ENCODE data around the gene DUSP16.
"Not testable (repeated sequence)": the region's sequence is repeated elsewhere in the genome, so short reads cannot be mapped to it uniquely, and the experiment has no call there.

DUSP16 gene

GRCh38 chr12:12474931-12475795, 87.5 kb downstream of the DUSP16 start:
- no peak for DNase-seq (ENCODE audit: low read depth)
- H3K4me3 ChIP-seq (ENCODE audit: low read depth, low read length), result no peak overlapping the region
- in situ Hi-C loops (cut with HindIII; ENCODE audit: low sequenced_read_pairs), result no loop called here
- TF ChIP-seq, protein P1, sequence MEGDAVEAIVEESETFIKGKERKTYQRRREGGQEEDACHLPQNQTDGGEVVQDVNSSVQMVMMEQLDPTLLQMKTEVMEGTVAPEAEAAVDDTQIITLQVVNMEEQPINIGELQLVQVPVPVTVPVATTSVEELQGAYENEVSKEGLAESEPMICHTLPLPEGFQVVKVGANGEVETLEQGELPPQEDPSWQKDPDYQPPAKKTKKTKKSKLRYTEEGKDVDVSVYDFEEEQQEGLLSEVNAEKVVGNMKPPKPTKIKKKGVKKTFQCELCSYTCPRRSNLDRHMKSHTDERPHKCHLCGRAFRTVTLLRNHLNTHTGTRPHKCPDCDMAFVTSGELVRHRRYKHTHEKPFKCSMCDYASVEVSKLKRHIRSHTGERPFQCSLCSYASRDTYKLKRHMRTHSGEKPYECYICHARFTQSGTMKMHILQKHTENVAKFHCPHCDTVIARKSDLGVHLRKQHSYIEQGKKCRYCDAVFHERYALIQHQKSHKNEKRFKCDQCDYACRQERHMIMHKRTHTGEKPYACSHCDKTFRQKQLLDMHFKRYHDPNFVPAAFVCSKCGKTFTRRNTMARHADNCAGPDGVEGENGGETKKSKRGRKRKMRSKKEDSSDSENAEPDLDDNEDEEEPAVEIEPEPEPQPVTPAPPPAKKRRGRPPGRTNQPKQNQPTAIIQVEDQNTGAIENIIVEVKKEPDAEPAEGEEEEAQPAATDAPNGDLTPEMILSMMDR (IDR thresholded peaks at IDR 0.05; ENCODE audit: low read depth, low read length, missing control alignments), result no peak

GRCh38 chr12:12474471-12474928, 88.2 kb downstream of the DUSP16 start:
- DNase-seq (ENCODE audit: low read depth), result no peak
- TF ChIP-seq, protein P1 (IDR thresholded peaks at IDR 0.05; ENCODE audit: low read depth, low read length, missing control alignments), result no peak
- in situ Hi-C loops (cut with HindIII; ENCODE audit: low sequenced_read_pairs), result no loop called here
- H3K4me3 ChIP-seq (ENCODE audit: low read depth, low read length), result no peak overlapping the region

DNA sequence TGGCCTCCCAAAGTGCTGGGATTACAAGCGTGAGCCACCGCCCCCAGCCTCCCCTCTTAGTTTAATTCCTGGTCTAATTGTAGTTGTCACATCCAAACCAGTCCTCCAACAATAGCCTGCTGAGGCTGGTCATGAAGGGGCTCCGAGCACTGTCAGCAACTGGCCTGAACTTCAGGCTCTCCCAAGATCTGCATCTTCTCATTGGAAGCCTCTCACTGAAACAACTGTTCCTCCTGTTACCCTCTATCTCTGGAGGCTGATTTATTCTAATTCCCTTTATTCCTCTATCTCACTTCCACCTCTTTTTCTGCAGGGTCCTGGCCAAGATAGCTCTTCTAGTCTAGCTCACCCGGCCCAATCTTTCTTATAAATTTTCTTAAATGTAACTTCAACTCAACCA, 89.4 kb downstream of the DUSP16 start:
- no peak for DNase-seq (ENCODE audit: low read depth)
- in situ Hi-C loops (cut with HindIII; ENCODE audit: low sequenced_read_pairs), result no loop called here
- no peak overlapping the region for H3K4me3 ChIP-seq (ENCODE audit: low read depth, low read length)
- TF ChIP-seq, protein P1 (IDR thresholded peaks at IDR 0.05; ENCODE audit: low read depth, low read length, missing control alignments), result no peak

GRCh38 chr12:12471982-12472961, 90.4 kb downstream of the DUSP16 start:
- H3K4me3 ChIP-seq (ENCODE audit: low read depth, low read length); in situ Hi-C loops (cut with HindIII; ENCODE audit: low sequenced_read_pairs); DNase-seq (ENCODE audit: low read depth): not testable (repeated sequence)

- no peak overlapping the region for H3K4me3 ChIP-seq (ENCODE audit: low read depth, low read length)
- TF ChIP-seq, protein P1 (IDR thresholded peaks at IDR 0.05; ENCODE audit: low read depth, low read length, missing control alignments), result no peak
- DNase-seq (ENCODE audit: low read depth), result no peak
- in situ Hi-C loops (cut with HindIII; ENCODE audit: low sequenced_read_pairs), result no loop called here
Measured at GRCh38 chr12:12470751-12471306, 91.8 kb downstream of the DUSP16 start.

GRCh38 chr12:12469386-12469785, 93.3 kb downstream of the DUSP16 start:
- DNase-seq (ENCODE audit: low read depth), result no peak
- TF ChIP-seq, protein P1 (IDR thresholded peaks at IDR 0.05; ENCODE audit: low read depth, low read length, missing control alignments), result no peak
- no peak overlapping the region for H3K4me3 ChIP-seq (ENCODE audit: low read depth, low read length)
- in situ Hi-C loops (cut with HindIII; ENCODE audit: low sequenced_read_pairs), result no loop called here

All from astrocyte of the cerebellum (primary cell).